ENCODE results near the gene INTS1.

INTS1 gene

DNA sequence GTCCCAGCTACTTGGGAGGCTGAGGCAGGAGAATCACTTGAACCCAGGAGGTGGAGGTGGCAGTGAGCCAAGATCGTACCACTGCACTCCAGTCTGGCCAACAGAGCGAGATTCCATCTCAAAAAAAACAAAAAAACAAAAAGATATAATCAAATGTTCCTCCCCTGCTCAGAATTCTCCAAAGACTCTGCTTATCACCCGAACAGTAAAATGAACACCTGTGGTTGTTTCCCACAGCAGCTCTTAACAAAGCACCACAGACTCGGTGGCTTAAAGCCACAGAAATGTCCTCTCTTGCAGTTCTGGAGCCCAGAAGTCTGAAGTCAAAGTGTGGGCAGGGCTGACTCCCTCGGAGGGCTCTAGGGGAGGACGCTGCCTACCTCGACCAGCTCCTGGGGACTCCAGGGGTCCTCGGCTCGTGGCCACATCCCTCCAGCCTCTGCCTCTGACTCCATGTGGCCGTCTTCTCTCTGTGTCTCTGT lies 4.1 kb upstream of the INTS1 start:
- no peak for DNase-seq (ENCODE audit: low read depth in 1 of 2, low spot score in 1 of 2)

DNA sequence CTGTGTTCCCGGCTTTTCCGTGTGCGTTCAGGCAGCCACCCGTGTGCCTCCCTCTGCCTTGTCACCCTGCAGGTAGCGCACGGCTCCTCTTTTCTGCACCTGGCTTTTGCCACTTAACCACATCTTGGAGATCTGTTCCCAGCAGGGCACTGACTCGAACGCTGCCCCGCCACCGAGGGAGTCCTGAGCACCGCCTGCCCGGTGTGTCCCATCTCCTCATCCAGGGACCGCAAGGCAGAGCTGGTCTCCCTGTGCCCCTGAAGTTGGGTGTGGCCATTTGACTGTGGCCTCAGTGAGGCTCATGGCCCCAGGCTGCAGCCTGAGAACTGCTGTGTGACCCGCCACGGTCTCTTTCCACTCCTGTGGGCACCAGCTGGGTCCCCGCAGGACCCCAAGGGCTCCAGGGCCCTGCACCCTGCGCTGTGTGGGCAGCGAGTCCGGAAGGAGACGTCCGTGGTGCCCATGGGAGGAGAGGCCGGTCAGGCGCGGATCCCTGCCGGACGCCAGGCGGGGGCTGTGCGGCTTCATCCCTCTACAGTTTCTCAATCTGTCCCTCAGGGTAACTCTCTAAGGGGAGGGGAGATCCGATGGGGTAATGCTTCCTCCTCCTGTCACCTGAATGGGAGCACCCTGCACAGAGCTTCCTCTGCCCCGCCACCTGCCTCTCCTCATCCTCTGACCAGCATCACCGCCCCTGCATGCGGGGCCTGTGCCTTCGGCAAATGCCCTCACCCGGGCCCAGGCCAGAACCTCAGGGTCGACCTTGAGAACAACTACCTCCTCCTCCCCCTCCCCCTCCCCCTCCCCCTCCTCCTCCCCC lies 1.8 kb upstream of the INTS1 start:
- DNase-seq (ENCODE audit: low read depth in 1 of 2, low spot score in 1 of 2) = no peak

DNA sequence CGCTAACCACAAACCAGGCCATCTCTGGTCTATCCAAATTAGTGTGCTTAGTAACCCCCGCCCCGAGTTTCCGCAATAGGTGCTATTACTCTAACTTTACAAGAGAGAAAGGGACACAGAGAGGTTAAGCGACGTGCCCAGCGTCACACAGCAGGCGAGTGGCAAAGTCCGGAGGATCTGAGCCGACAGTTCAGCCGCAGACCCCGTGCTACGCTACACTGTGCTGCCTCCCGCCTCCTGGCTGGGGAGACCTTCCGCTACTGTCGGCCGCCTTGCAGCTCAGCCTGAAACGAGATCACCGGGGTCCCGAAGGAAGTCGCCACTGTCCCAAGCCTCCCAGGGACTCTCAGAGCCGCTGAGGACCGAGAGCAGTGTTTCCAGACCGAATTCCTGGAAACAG lies 799 bp downstream of the INTS1 start:
- DNase-seq (ENCODE audit: low read depth in 1 of 2, low spot score in 1 of 2) = no peak

DNA sequence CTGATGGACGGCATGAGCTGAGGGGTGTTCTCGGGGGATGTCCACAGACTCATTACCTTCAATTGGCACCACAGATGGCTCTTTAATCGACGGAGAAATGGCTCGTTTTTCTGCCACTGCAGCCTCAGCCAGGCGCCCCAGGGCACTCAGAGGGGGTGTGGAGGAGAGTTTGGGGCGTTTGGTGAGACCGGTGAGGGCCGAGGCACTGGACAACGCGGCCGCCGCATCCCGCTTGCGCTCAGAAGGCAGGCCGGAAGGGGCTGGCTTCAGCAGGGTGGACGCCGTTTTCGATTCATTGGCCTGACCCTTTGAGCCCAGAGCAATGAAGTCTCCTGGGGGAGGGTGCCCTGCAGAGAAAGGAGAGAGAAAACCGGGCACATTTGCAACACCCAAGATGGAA lies 1.3 kb downstream of the INTS1 start:
- DNase-seq (ENCODE audit: low read depth in 1 of 2, low spot score in 1 of 2) = no peak

DNA sequence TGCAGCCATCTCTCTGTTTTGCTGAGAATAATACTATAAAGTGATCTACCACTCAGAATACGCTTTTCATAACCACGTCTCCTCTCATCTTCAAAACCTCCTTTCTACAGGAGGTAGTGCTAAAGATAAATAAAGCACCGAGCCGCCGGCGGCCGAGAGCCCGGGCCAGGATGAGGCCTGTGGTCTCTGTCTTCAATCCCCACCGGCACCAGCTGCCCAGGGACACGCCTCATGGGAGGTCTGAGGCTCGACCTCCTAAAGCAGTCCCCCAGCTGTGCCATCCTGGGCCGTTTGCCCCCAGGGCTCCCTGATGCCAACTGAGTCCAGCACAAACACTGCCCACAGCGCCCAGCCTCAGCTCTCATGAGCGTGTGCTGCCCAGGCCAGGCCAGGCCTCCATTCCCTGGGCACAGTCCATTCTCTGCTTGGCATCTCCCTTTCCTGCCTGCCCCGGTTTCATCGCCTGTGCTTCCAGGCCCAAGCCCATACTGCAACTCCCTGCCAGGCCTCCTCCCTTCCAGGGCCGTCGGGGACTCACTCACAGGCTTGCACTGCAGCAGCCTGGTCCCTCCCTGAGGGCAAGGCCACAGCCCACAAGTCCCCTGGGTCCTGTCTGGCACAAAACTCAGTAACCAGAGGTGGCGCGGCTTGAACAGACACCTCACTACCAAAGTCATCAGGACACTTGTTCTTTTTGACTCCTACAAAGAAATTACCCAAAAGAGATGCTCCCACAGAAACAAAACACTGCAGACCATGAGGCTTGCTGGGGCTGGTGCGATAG lies 2.5 kb downstream of the INTS1 start:
- DNase-seq (ENCODE audit: low read depth in 1 of 2, low spot score in 1 of 2) = no peak

DNA sequence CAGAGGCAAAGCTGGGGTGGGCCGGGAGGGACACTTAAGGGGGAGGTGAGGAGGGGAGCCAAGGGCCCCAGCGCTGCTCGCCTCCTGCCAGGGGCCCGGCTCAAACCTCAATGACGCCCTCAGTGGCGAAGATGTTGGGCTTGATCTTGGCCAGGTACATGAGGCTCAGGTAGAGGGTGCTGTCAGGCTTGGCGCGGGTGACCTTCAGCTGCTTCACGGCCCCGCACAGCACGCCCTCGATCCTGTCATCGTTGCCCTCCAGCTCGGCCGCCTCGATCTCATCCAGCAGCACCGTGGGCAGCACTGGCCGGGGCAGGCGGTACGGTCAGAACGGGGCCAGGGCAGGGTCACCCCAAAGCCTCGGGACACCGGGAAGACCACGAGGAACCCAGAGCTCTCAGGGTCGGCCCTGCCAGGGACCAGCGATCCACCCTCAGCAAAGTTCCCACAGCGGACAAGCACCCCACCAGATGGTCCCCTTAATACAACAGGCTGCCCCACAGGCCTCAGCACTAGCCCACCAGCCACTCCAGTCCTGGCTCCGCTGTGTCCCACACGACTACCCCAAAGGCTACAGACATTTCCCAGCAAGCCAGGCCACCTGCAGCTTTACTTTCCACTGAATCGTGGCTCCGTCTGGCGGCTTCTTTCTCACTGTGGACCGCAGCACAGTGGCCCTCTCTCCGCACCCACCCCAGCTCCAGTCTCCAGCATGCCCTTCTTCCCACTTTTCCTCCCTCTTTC lies 4.0 kb downstream of the INTS1 start:
- DNase-seq (ENCODE audit: low read depth in 1 of 2, low spot score in 1 of 2) = no peak

DNA sequence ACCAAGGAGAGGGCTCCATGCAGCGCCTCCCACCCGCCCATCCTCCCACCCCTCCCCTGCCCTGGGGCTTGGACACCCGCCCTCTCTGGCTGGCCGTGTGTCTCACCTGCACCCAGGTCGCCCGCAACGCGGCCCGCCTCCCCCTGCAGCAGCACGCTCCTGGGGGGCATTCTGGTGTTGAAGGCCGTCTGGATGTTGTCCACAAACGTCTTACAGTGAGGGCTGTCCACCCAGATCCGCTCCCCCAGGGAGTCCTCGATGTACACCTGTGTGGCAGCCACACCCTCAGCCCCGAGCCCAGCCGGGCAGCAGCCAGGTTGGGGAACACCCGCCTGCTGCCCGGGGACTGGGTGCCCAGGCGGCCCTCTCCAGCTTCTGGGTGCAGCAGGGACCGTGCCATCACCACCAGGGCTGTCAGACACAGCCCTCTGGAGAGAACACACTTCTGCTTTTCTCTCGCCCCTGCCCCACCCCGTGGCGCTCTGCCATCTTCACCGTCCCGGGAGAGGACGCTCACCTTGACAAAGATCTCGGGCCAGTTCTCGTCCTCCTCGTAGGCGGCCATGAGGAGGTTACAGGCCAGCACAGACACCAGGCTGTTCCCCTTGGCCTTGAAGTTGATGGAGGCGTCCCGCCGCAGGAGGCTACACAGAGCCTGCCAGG lies 4.7 kb downstream of the INTS1 start:
- DNase-seq (ENCODE audit: low read depth in 1 of 2, low spot score in 1 of 2) = no peak

DNA sequence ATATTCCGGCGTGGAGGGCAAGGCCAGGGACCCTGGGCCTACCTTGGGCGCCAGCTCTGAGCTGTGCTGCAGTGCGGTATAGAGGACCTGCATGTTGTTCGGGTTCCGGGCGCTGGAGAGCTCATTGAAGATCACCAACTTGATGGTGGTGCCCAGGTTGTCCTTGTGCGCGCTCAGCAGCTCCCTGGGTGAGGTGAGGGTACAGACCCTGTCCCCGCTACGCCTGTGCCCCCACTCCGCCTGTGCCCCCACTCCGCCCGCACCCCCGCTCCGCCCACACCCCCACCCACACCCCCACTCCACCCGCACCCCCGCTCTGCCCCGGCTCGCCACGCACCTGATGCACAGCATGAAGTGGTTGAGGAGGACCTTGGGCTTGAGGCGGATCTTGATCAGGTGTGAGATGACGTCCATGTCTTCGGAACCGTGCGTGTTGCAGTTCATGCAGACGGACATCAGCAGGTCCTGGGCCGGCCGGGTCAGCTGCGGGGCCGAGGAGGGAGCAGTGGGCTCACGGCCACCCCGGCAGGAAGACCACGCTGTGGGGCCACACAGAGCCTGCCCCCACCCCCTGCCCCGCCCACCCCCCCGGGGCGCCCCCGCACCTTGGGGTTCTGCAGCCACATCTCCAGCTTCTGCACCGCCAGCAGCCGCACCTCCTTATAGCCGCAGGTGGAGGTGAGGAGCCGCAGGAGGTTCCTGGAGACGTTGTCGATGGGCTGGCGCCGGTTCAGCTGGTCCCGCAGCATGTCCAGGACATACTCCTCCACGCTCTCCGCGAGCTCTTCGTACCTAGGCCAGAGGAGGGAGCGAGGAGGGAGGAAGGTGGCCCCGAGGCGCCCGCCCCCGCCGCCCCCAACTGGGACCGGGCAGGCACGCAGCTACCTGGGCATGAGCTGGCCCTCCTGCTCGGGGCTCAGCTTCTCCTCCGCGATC lies 5.6 kb downstream of the INTS1 start:
- DNase-seq (ENCODE audit: low read depth in 1 of 2, low spot score in 1 of 2) = no peak

DNA sequence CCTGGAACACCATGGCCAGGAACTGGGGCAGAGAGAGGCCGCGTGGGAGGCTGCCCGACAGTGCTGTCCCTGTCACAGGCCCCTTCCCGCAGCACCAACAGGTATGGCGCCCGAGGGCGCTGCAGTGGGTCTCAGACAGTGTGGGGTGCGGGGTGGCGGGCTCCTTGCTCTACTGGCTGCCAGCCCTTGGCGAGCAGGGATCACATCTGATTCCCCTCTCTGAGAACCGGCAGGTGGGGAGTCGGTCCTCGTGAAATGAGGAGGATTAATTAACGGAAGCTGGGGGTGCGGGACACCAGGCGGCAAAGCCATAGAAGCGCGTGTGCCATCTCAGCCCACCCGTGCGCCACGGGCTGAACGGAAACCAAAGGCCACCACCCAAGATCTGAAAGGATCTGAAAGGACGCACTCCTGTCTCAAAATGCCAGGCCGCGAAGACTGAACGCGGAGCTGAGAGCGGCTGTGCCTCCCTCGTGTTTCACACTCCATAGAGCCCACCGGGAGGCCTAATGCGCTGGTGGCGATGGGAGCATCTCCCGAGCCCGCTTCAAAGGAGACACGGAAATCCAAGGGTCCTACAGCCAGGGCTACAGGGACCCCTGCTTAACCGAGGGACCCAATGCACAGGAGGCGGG lies 6.8 kb downstream of the INTS1 start:
- no peak for DNase-seq (ENCODE audit: low read depth in 1 of 2, low spot score in 1 of 2)

DNA sequence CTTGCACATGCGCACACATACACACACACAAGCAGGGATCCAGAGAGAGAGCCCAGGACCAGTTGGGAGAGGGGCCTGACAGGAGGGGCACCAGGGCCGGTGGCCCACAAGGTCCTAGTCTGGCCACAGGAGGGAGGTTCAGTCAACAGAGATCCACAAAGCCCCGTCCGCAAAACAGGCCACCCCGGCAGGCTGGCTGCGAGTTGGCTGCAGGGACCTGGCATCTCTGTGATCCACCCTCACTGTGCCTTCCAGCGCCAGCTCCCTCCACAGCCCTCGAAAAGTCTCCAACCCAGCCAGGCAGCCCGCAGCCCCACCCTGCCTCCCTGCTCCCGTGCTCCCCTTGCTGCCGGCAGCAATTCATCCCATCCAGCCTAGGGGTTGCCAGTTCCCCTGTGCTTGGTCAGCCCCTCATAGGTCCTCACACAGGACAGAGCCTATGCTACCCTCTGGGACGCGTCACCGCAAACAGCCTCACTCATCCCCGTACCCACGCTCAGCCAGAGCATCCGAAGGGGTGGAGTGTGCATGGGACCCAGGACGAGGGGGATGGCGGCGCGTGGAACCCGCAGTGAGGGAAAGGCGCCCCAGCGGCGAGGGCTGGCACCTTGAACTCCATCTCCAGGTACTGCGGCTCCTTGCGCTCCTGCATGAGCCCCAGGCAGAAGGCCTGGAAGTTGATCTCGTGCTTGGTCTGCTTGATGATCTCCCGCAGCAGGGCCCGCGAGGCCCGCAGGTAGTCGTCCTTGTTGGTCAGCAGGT lies 7.5 kb downstream of the INTS1 start:
- DNase-seq (ENCODE audit: low read depth in 1 of 2, low spot score in 1 of 2) = no peak

DNA sequence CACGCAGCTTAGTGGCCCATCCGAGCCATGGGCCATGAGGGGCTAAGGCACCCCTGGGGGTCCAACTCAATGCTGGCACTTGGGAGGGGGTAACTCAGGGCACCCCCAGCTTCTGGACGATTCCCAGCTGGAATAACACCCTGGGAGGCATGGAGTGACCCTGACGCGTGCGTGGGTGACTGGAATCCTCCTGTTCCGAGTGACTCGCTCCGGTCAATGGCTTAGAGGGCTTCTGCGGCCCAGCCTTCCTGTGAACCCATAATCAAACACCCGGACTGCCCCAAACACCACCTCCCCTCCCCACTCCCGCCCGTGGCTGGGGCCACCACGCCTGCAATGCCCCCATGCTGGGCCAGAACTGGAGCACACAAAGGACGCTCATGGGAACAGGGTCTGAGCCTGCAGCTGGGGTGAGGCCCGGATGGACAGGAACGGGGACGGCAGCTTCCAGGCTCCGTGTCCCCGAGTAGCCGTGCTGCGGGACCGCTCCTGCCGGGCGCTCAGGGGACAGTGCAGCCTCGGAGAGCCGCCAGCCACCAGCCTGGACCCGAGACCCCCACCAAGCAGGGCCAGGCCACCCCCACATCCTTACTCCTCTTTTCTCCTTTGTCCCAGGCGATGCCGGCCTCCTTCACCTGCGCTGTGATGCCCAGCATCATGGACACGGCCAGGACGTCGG lies 8.5 kb downstream of the INTS1 start:
- DNase-seq (ENCODE audit: low read depth in 1 of 2, low spot score in 1 of 2) = no peak

DNA sequence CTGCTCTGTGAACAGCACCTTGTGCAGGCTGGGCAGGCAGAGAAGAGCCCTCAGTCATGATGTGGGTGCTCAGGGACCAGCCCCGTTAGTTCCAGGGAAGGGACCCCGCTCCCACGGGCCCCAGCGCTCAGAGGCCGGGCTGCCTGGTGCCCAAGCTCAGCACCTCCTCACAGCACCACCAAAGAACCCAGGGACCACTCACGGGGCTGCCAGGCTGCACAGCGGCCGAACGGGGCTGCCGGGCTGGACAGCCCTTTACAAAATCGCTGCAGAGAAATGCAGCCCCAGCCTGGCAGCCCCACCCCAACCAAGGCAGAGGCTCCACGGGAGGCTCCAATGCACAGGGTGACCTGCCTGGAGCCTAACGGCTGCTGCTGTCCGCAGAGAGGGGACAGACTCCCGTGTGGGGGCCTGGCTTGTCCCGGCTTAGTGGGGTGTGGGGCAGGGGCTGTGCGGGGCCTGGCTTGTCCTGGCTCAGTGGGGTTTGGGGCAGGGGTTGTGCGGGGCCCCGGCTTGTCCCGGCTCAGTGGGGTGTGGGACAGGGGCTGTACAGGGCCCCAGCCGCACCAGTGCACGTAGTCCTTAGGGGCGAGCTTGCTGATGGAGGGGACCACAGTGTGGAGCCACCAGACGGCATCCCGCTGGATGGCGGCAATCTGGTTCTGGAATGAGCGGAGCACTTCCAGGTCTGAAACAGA lies 9.2 kb downstream of the INTS1 start:
- no peak for DNase-seq (ENCODE audit: low read depth in 1 of 2, low spot score in 1 of 2)

DNA sequence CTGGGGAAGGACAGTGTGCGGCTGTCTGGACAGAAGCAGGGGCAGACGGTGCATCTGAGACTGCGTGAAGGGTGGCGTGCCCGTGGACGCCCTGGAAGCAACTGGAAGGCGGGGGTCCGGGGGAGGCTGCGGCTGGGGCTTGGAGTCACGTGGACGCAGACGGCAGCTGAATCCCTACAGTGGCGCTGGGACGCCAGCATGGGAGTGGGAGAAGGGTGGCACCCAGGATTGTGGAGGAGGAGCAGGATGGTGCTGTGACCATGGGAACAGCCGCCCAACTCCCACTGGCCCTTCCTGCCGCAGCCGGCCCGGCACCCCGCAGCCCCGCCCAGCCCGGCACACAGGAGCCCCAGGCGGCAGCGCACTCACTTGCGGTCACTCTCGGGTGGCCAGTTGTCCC lies 9.7 kb downstream of the INTS1 start:
- DNase-seq (ENCODE audit: low read depth in 1 of 2, low spot score in 1 of 2) = no peak

DNA sequence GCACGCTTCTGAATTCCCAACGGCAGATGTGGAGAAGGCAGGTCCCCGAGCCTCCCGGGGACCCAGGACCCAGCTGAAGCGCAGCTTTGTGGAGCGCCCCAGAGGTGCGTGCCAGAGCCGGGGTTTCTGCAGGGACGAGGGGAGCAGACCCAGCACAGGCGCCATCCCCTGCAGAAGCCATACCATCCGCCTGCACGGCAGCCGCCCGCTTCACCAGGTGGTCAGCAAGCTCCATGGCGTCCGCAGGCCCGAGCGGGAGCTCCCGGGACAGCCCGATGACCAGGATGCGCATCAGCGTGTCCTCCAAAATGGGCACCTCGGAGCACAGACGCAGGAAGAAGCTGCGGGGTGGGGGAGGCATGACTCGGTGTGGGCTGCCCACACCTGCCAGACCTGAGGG lies 10.6 kb downstream of the INTS1 start:
- no peak for DNase-seq (ENCODE audit: low read depth in 1 of 2, low spot score in 1 of 2)

DNA sequence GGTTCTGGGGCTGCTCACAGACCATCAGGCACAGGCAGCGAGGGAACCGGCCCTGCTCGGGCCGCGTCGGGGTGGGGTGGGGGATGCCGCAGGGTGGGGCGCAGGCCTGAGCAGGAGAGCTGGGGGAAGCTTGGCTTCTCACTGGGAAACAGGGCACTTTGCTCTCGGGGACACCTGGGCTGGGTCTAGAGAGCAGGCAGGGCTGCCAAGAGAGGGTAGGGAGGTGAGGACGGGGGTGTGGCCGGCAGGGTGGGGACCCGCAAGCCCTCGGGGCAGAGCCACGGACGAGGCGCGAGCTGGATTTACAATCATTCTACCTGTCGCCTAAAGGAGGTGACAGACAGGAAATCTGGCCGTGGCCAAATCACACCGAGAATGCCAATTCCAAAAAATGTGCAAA lies 11.1 kb downstream of the INTS1 start:
- DNase-seq (ENCODE audit: low read depth in 1 of 2, low spot score in 1 of 2) = no peak

DNA sequence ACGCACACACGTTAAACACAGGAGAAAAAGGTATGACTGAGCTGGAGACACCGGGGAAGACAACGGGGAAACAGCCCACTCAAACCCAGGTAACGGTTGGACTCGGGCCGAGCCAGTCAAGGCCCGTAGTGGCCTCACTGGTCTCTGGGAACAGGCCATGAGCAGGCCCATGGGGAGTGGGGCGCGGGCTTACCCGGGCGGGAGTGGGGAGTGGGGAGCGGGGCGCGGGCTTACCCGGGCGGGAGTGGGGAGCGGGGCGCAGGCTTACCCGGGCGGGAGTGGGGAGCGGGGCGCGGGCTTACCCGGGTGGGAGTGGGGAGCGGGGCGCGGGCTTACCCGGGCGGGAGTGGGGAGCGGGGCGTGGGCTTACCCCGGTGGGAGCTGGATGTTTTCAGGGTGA lies 11.5 kb downstream of the INTS1 start:
- no peak for DNase-seq (ENCODE audit: low read depth in 1 of 2, low spot score in 1 of 2)

DNA sequence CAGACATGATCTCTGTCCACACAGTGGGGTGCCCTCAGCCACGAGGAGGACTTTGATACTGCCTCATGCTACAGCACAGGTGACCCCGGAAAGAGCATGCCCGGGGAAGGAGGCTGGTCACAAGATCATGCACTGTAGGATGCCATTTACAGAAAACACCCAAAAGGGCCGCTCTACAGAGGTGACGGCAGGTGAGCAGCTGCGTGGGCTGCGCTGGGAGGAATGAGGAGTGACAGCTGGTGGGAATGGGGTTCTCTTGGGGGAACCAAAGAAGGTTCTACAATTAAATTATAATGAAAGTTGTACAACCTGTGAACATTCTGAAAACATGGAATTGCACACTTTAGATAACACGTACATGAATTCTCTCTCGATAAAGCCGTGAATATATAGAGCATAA lies 12.0 kb downstream of the INTS1 start:
- no peak for DNase-seq (ENCODE audit: low read depth in 1 of 2, low spot score in 1 of 2)

DNA sequence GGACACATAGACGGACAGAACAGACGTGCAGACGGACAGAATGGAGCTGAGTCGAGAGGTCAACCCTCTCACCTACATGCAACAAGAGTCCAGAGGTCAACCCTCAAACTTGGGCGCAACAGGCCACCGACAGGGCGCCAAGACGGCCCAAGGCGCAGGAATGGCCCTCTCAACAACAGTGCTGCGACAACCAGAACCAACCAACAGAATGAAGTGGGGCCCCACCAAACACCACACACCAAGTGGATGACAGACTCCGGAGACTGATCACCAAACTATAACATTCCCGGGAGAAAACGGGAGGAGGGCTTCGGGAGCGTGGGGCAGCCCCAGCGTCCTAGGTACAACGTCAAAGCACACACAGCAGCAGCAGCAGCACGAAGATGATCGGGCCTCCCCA lies 13.4 kb downstream of the INTS1 start:
- DNase-seq (ENCODE audit: low read depth in 1 of 2, low spot score in 1 of 2) = no peak

Data from activated CD4-positive, alpha-beta T cell treated with anti-CD3 and anti-CD28 coated beads, Interleukin-2, amount 50 U/mL, for 24 hours (primary cell).